Parathyroid adenoma (tissue), 2 donors: ENCODE data around the gene TSHZ1.

ENCODE experiments used
- H2AFZ ChIP-seq: fragments of 300-600 bp; sonication (generic); one replicate; pipeline ENCODE4 v1.7.0; 2017; ENCODE audit warnings: antibody characterized with exemption, mild to moderate bottlenecking
- H3K27ac ChIP-seq: fragments of 300-600 bp; sonication (generic); one replicate; pipeline ENCODE4 v1.7.0; 2017
- H3K27me3 ChIP-seq: fragments of 300-600 bp; sonication (generic); one replicate; pipeline ENCODE4 v1.7.0; 2017; ENCODE audit warnings: low read length; ENCODE audit not compliant: control insufficient read depth, insufficient read depth
- H3K36me3 ChIP-seq: fragments of 300-600 bp; sonication (generic); one replicate; pipeline ENCODE4 v1.7.0; 2017; ENCODE audit warnings: low read length; ENCODE audit not compliant: control insufficient read depth, insufficient read depth
- H3K4me1 ChIP-seq: fragments of 300-600 bp; sonication (generic); one replicate; pipeline ENCODE4 v1.7.0; 2017; ENCODE audit warnings: control low read depth
- H3K4me2 ChIP-seq: fragments of 300-600 bp; sonication (generic); one replicate; pipeline ENCODE4 v1.7.0; 2017; ENCODE audit warnings: low read length
- H3K4me3 ChIP-seq: fragments of 300-600 bp; sonication (generic); one replicate; pipeline ENCODE4 v1.7.0; 2017; ENCODE audit warnings: low read depth, low read length
- H3K79me2 ChIP-seq: fragments of 300-600 bp; sonication (generic); one replicate; pipeline ENCODE4 v1.7.0; 2017; ENCODE audit warnings: control low read depth
- H3K9ac ChIP-seq: fragments of 300-600 bp; sonication (generic); one replicate; pipeline ENCODE4 v1.7.0; 2017; ENCODE audit warnings: mild to moderate bottlenecking
- H3K9me3 ChIP-seq: fragments of 300-600 bp; sonication (generic); one replicate; pipeline ENCODE4 v1.7.0; 2017; ENCODE audit warnings: low read length; ENCODE audit not compliant: control insufficient read depth
- CTCF ChIP-seq: fragments of 300-600 bp; sonication (generic); IDR thresholded peaks from one replicate; pipeline ENCODE4 v1.7.0; 2017; ENCODE audit warnings: antibody characterized with exemption, mild to moderate bottlenecking
- donor health status: primary hyperparathyroidism.

The TSHZ1 gene

GRCh38 chr18:75291460-75291859 lies 80.9 kb downstream of the TSHZ1 start:
- no peak for TF ChIP-seq CTCF
- Histone ChIP-seq H3K27ac (no peak overlapping the region), H3K36me3 (no peaks in the 10 kb centered on the region), H3K4me3 (no peak overlapping the region), H2AFZ (no peak overlapping the region), H3K9me3 (no peaks in the 10 kb centered on the region), H3K79me2 (no peaks in the 10 kb centered on the region), H3K27me3 (no peaks in the 10 kb centered on the region), H3K4me1 (no peaks in the 10 kb centered on the region), H3K4me2 (no peak overlapping the region), H3K9ac (no peak overlapping the region)

- H3K79me2 ChIP-seq, result no peaks in the 10 kb centered on the region
These were observed 83.0 kb downstream of the TSHZ1 start for GRCh38 chr18:75293591-75293990.

GRCh38 chr18:75297731-75298130 lies 87.1 kb downstream of the TSHZ1 start:
- no peaks in the 10 kb centered on the region for H3K79me2 ChIP-seq
- H3K36me3 ChIP-seq, result no peaks in the 10 kb centered on the region
- H3K4me2 ChIP-seq, result no peak overlapping the region
- H2AFZ ChIP-seq, result no peak overlapping the region
- H3K9me3 ChIP-seq, result no peaks in the 10 kb centered on the region
- H3K4me3 ChIP-seq, result no peak overlapping the region
- no peak overlapping the region for H3K9ac ChIP-seq
- no peaks in the 10 kb centered on the region for H3K27me3 ChIP-seq
- H3K4me1 ChIP-seq, result no peaks in the 10 kb centered on the region
- no peak overlapping the region for H3K27ac ChIP-seq
- no peak for TF ChIP-seq CTCF

More at GRCh38 chr18:75293591-75293990, 83.0 kb downstream of the TSHZ1 start:
- H3K4me3 ChIP-seq, result no peak overlapping the region
- no peak overlapping the region for H3K9ac ChIP-seq
- H3K27ac ChIP-seq, result no peak overlapping the region
- H3K27me3 ChIP-seq, result no peaks in the 10 kb centered on the region
- no peak overlapping the region for H3K4me2 ChIP-seq
- no peaks in the 10 kb centered on the region for H3K9me3 ChIP-seq
- H3K4me1 ChIP-seq, result no peaks in the 10 kb centered on the region
- no peak overlapping the region for H2AFZ ChIP-seq
- H3K36me3 ChIP-seq, result no peaks in the 10 kb centered on the region
- no peak for TF ChIP-seq CTCF

GRCh38 chr18:75304678-75305557 lies 94.3 kb downstream of the TSHZ1 start:
- Histone ChIP-seq H3K36me3 (no peaks in the 10 kb centered on the region), H3K9me3 (no peaks in the 10 kb centered on the region), H3K27me3 (no peaks in the 10 kb centered on the region), H3K9ac (no peak overlapping the region), H2AFZ (no peak overlapping the region), H3K4me2 (no peak overlapping the region), H3K4me3 (no peak overlapping the region), H3K27ac (no peak overlapping the region), H3K4me1 (no peaks in the 10 kb centered on the region), H3K79me2 (no peaks in the 10 kb centered on the region)
- TF ChIP-seq CTCF, result no peak

GRCh38 chr18:75305984-75306383 lies 95.4 kb downstream of the TSHZ1 start:
- Histone ChIP-seq H2AFZ (no peak overlapping the region), H3K27me3 (no peaks in the 10 kb centered on the region), H3K4me2 (no peak overlapping the region), H3K9ac (no peak overlapping the region), H3K79me2 (no peaks in the 10 kb centered on the region), H3K36me3 (no peaks in the 10 kb centered on the region), H3K4me1 (no peaks in the 10 kb centered on the region), H3K4me3 (no peak overlapping the region), H3K9me3 (no peaks in the 10 kb centered on the region), H3K27ac (no peak overlapping the region)
- no peak for TF ChIP-seq CTCF
